HG03060 (cell line): ENCODE data around the gene MCCD1.

Experiments used
- ATAC-seq: cut with Tn5 transposase; IDR thresholded peaks from one replicate; pipeline ENCODE4 v1.9.1; 2021; ENCODE audit warnings: low read depth, moderate number of reproducible peaks; ENCODE audit not compliant: unreplicated experiment

MCCD1 gene

DNA sequence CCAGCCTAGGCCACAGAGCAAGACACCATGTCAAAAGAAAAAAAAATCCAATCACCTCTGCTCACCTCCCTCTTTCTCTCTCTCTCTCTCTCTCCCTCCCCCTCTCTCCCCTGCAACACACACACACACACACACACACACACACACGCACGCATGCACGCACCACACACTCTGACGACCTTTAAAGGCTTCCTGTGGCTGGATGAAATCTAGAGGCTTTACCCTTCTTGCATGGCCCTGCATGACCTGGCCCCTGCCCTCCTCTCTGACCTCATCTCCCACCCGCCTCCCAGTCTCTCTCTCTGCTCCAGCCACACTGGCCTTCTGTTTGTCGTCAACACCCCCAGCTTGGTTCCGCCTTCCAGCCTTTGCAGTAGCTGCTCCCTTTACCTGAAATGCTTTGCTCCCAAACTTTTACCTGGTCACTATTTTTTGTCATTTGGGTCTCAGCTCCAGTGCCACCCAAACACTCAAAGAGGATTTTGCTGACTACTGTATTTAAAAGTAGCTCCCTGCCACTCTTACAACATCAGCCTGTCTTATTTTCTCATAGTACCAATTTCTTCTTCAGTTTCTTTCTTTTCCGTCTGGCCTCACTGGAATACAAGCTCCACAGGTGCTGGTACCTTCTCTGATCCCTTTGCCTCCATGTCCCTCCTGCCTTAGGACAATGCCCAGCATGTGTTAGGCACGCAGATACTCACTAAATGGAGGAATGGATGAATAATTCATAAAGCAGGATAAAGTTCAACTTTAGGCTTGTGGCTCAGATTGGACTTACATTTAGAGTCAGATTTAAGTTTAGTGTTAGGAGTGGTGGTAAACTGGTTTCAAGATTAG lies 39.0 kb downstream of the MCCD1 start:
- no peak for ATAC-seq

DNA sequence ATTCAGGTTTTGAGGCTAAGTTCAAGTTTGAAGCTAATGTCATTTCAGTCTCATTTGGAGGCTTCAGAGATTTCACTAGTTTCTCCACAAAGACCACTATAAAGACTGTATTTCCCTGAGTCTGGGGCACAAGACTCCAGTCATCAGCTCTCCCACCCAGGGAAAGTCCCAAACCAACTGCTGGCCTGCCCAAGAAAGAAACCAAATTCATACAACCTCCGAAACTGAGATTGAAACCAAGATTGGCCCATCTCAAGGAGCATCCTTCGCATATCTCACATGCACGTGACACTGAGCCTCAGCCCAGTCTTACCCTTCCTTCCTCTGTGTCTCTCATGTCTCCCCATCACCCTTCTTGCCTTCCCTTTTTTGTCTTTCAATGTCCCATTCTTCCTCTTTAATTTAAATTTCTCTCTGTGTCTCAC lies 39.8 kb downstream of the MCCD1 start:
- peak; percentile 62 for ATAC-seq

DNA sequence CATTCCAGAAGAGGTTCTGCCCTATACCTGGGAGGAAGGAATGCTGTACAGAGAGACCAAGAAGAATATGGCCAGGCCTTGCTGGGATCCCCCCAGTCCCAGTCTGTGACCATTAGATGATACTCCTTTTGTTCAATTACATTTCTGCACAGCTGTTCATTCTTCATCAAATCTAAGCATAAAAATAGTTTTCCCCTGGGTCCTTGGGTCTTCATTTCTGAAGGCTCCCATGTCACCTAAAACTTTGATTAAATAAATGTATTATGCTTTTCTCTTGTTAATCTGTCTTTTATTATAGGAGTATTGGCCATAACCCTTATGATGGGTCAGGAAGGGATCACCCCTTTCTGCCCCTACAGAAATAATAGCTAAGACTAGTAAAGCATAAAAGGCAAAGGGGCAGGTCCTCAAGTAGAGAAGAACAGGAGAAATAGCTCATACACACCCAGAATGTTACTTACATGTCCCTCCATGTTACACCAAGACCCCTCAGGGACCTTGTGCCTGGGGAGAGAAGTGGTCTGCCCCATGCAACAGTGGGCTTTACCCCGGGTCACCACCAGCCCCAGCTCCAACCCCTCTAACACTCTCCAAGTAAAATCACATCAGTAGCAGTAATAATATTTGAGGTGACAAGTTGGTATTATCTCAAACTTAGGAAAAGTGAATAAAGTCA lies 41.2 kb downstream of the MCCD1 start:
- ATAC-seq, result no peak

DNA sequence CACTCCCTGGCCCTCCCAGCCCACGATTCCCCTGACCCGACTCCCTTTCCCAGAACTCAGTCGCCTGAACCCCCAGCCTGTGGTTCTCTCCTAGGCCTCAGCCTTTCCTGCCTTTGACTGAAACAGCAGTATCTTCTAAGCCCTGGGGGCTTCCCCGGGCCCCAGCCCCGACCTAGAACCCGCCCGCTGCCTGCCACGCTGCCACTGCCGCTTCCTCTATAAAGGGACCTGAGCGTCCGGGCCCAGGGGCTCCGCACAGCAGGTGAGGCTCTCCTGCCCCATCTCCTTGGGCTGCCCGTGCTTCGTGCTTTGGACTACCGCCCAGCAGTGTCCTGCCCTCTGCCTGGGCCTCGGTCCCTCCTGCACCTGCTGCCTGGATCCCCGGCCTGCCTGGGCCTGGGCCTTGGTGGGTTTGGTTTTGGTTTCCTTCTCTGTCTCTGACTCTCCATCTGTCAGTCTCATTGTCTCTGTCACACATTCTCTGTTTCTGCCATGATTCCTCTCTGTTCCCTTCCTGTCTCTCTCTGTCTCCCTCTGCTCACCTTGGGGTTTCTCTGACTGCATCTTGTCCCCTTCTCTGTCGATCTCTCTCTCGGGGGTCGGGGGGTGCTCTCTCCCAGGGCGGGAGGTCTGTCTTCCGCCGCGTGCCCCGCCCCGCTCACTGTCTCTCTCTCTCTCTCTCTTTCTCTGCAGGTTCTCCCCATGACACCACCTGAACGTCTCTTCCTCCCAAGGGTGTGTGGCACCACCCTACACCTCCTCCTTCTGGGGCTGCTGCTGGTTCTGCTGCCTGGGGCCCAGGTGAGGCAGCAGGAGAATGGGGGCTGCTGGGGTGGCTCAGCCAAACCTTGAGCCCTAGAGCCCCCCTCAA lies 43.5 kb downstream of the MCCD1 start, which contains the start of gene LTA:
LTA (plus strand) TSS at position 249 of the 871 bp plus-strand sequence; CDS start at position 703, 454 bp downstream.
- no peak for ATAC-seq

DNA sequence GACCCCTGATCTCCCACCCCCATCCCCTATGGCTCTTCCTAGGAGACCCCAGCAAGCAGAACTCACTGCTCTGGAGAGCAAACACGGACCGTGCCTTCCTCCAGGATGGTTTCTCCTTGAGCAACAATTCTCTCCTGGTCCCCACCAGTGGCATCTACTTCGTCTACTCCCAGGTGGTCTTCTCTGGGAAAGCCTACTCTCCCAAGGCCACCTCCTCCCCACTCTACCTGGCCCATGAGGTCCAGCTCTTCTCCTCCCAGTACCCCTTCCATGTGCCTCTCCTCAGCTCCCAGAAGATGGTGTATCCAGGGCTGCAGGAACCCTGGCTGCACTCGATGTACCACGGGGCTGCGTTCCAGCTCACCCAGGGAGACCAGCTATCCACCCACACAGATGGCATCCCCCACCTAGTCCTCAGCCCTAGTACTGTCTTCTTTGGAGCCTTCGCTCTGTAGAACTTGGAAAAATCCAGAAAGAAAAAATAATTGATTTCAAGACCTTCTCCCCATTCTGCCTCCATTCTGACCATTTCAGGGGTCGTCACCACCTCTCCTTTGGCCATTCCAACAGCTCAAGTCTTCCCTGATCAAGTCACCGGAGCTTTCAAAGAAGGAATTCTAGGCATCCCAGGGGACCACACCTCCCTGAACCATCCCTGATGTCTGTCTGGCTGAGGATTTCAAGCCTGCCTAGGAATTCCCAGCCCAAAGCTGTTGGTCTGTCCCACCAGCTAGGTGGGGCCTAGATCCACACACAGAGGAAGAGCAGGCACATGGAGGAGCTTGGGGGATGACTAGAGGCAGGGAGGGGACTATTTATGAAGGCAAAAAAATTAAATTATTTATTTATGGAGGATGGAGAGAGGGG lies 44.7 kb downstream of the MCCD1 start:
- ATAC-seq, result no peak

DNA sequence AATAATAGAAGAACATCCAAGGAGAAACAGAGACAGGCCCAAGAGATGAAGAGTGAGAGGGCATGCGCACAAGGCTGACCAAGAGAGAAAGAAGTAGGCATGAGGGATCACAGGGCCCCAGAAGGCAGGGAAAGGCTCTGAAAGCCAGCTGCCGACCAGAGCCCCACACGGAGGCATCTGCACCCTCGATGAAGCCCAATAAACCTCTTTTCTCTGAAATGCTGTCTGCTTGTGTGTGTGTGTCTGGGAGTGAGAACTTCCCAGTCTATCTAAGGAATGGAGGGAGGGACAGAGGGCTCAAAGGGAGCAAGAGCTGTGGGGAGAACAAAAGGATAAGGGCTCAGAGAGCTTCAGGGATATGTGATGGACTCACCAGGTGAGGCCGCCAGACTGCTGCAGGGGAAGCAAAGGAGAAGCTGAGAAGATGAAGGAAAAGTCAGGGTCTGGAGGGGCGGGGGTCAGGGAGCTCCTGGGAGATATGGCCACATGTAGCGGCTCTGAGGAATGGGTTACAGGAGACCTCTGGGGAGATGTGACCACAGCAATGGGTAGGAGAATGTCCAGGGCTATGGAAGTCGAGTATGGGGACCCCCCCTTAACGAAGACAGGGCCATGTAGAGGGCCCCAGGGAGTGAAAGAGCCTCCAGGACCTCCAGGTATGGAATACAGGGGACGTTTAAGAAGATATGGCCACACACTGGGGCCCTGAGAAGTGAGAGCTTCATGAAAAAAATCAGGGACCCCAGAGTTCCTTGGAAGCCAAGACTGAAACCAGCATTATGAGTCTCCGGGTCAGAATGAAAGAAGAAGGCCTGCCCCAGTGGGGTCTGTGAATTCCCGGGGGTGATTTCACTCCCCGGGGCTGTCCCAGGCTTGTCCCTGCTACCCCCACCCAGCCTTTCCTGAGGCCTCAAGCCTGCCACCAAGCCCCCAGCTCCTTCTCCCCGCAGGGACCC lies 45.6 kb downstream of the MCCD1 start:
- ATAC-seq, result no peak

DNA sequence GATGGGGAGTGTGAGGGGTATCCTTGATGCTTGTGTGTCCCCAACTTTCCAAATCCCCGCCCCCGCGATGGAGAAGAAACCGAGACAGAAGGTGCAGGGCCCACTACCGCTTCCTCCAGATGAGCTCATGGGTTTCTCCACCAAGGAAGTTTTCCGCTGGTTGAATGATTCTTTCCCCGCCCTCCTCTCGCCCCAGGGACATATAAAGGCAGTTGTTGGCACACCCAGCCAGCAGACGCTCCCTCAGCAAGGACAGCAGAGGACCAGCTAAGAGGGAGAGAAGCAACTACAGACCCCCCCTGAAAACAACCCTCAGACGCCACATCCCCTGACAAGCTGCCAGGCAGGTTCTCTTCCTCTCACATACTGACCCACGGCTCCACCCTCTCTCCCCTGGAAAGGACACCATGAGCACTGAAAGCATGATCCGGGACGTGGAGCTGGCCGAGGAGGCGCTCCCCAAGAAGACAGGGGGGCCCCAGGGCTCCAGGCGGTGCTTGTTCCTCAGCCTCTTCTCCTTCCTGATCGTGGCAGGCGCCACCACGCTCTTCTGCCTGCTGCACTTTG lies 46.7 kb downstream of the MCCD1 start, which contains the start of gene TNF:
TNF (plus strand) TSS at position 231 of the 567 bp plus-strand sequence; CDS start at position 408, 177 bp downstream.
- ATAC-seq, result no peak

DNA sequence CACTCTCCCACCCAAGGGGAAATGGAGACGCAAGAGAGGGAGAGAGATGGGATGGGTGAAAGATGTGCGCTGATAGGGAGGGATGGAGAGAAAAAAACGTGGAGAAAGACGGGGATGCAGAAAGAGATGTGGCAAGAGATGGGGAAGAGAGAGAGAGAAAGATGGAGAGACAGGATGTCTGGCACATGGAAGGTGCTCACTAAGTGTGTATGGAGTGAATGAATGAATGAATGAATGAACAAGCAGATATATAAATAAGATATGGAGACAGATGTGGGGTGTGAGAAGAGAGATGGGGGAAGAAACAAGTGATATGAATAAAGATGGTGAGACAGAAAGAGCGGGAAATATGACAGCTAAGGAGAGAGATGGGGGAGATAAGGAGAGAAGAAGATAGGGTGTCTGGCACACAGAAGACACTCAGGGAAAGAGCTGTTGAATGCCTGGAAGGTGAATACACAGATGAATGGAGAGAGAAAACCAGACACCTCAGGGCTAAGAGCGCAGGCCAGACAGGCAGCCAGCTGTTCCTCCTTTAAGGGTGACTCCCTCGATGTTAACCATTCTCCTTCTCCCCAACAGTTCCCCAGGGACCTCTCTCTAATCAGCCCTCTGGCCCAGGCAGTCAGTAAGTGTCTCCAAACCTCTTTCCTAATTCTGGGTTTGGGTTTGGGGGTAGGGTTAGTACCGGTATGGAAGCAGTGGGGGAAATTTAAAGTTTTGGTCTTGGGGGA lies 47.4 kb downstream of the MCCD1 start:
- no peak for ATAC-seq

DNA sequence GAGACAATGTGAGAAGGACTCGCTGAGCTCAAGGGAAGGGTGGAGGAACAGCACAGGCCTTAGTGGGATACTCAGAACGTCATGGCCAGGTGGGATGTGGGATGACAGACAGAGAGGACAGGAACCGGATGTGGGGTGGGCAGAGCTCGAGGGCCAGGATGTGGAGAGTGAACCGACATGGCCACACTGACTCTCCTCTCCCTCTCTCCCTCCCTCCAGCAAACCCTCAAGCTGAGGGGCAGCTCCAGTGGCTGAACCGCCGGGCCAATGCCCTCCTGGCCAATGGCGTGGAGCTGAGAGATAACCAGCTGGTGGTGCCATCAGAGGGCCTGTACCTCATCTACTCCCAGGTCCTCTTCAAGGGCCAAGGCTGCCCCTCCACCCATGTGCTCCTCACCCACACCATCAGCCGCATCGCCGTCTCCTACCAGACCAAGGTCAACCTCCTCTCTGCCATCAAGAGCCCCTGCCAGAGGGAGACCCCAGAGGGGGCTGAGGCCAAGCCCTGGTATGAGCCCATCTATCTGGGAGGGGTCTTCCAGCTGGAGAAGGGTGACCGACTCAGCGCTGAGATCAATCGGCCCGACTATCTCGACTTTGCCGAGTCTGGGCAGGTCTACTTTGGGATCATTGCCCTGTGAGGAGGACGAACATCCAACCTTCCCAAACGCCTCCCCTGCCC lies 48.3 kb downstream of the MCCD1 start:
- no peak for ATAC-seq

DNA sequence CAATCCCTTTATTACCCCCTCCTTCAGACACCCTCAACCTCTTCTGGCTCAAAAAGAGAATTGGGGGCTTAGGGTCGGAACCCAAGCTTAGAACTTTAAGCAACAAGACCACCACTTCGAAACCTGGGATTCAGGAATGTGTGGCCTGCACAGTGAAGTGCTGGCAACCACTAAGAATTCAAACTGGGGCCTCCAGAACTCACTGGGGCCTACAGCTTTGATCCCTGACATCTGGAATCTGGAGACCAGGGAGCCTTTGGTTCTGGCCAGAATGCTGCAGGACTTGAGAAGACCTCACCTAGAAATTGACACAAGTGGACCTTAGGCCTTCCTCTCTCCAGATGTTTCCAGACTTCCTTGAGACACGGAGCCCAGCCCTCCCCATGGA lies 48.8 kb downstream of the MCCD1 start:
- ATAC-seq, result no peak

DNA sequence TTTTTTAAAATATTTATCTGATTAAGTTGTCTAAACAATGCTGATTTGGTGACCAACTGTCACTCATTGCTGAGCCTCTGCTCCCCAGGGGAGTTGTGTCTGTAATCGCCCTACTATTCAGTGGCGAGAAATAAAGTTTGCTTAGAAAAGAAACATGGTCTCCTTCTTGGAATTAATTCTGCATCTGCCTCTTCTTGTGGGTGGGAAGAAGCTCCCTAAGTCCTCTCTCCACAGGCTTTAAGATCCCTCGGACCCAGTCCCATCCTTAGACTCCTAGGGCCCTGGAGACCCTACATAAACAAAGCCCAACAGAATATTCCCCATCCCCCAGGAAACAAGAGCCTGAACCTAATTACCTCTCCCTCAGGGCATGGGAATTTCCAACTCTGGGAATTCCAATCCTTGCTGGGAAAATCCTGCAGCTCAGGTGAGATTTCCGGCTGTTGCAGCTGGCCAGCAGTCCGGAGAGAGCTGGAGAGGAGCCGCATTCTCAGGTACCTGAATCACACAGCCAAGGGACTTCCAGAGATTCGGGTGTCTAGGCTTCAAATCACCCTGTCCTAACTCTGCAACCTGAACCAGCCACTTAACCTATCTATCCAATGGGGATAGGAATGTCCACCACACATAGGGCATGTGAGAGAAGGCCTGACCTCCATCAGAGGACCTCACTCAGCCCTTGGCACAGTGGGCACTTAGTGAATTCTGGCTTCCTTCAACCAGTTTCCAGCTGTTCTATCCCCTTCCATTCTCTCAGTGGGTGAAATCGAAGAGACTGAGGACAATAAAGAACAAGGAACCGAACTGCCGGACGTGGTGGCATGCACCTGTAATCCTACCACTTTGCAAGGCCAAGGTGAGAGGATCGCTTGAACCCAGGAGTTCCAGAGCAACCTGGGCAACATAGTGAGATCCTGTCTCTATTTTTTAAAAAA lies 49.7 kb downstream of the MCCD1 start:
- ATAC-seq, result no peak

DNA sequence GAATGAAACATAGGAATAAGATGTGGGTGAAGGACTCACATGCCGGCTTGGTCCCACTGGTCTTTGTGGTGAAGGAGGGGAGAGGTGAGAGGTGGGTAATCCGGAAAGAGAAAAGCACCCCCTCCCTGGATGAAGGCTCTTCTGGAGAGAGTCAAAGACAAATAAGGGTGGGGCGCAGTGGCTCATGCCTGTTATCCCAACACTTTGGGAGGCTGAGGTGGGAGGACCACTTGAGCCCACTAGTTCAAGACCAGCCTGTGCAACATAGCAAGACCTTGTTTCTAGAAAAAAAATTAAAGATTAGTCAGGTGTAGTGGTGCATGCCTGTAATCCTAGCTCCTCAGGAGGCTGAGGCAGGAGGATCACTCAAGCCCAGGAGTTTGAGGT lies 50.4 kb downstream of the MCCD1 start:
- no peak for ATAC-seq
